ENCODE measurements around the gene EIF3A.
"Not testable (repeated sequence)": the region's sequence is repeated elsewhere in the genome, so short reads cannot be mapped to it uniquely, and the experiment has no call there.

EIF3A gene

GRCh38 chr10:119080521-119081259, at the start of gene EIF3A:
EIF3A (minus strand) TSS chr10:119080817; CDS start chr10:119080676, 141 bp downstream.
- peak; percentile 97 for DNase-seq

- no peak for DNase-seq
These were observed 49.1 kb upstream of the EIF3A start for GRCh38 chr10:119129721-119130120.

- DNase-seq: no peak
These were observed 45.3 kb upstream of the EIF3A start for GRCh38 chr10:119125942-119126341.

- DNase-seq: no peak
These were observed 40.3 kb upstream of the EIF3A start for GRCh38 chr10:119120875-119121274.

- no peak for DNase-seq
These were observed 39.8 kb upstream of the EIF3A start for GRCh38 chr10:119120413-119120867.

GRCh38 chr10:119119400-119119799, 38.8 kb upstream of the EIF3A start:
- no peak for DNase-seq

- DNase-seq: no peak
These were observed 37.6 kb upstream of the EIF3A start for GRCh38 chr10:119118231-119118630.

GRCh38 chr10:119116326-119116951, 35.8 kb upstream of the EIF3A start:
- no peak for DNase-seq

GRCh38 chr10:119115926-119116325, 35.3 kb upstream of the EIF3A start:
- DNase-seq: no peak

- DNase-seq: no peak
These were observed 33.4 kb upstream of the EIF3A start for GRCh38 chr10:119113751-119114732.

- DNase-seq: no peak
These were observed 31.4 kb upstream of the EIF3A start for GRCh38 chr10:119112056-119112455.

GRCh38 chr10:119107771-119108170, 27.2 kb upstream of the EIF3A start:
- DNase-seq: not testable (repeated sequence)

GRCh38 chr10:119107106-119107505, 26.5 kb upstream of the EIF3A start:
- not testable (repeated sequence) for DNase-seq

- not testable (repeated sequence) for DNase-seq
These were observed 25.3 kb upstream of the EIF3A start for GRCh38 chr10:119105899-119106298.

GRCh38 chr10:119105155-119105554, 24.5 kb upstream of the EIF3A start:
- peak; percentile 3 for DNase-seq

- peak; percentile 74 for DNase-seq
These were observed 24.0 kb upstream of the EIF3A start for GRCh38 chr10:119104654-119105015.

- DNase-seq: peak; percentile 91
These were observed 23.5 kb upstream of the EIF3A start, which contains the start of gene DENND10 for GRCh38 chr10:119103903-119104653. DENND10 (plus strand) TSS chr10:119104113; CDS start chr10:119104143, 30 bp downstream.

GRCh38 chr10:119103241-119103902, 22.8 kb upstream of the EIF3A start:
- DNase-seq: no peak

- DNase-seq: no peak
These were observed 20.9 kb upstream of the EIF3A start for GRCh38 chr10:119101366-119102098.

GRCh38 chr10:119100434-119101238, 20.0 kb upstream of the EIF3A start:
- DNase-seq: no peak
